Ovary (tissue), 3 donors: Measurements from ENCODE around the gene PLXNB2.

Experiments used
- EP300 ChIP-seq: sonication (generic); formaldehyde crosslinking; IDR thresholded peaks from one replicate; pipeline ENCODE4 v1.6.1; 2017; ENCODE audit warnings: antibody characterized with exemption
- POLR2A ChIP-seq: fragments of 450-650 bp; IDR thresholded peaks from one replicate; pipeline ENCODE4 v1.6.1; 2017; ENCODE audit warnings: antibody characterized with exemption, mild to moderate bottlenecking, moderate library complexity
- TF ChIP-seq, protein P1 (sequence below), 3 donors: fragments of 450-650 bp in 2 of 3; fragments of 200-600 bp in 1 of 3; IDR thresholded peaks; one replicate each; pipeline versions ENCODE4 v1.5.1 to v1.8.0; 2016 to 2022; ENCODE audit warnings: antibody characterized with exemption in 3 of 3, mild to moderate bottlenecking in 1 of 3
- donor health status: DM: no; HTN: no; CAD: no.

DNA sequence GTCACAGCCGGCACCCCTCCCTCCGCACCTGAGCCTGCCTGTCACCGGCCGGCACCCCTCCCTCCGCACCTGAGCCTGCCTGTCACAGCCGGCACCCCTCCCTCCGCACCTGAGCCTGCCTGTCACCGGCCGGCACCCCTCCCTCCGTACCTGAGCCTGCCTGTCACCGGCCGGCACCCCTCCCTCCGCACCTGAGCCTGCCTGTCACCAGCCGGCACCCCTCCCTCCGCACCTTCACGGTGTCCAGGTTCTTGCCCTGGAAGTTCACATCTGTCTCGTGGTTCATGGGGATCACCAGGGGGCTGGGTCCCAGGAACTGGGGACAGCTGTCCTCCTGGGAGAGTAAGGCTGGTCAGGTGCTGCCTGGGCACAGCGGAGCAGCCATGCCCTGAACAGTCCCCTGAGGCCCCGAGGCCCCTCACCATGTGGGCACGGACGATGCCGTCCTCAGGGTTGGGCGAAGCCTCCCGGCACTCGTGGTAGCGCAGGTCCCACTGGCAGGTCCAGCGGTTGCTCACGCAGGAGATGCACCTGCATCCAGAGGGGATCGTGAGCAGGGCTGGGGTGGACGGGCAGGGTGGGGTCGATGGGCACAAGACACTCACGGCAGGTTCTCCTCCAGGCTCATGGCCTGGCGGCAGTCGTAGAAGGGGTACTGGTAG lies 21.7 kb downstream of the PLXNB2 start:
- no peak for TF ChIP-seq POLR2A
- TF ChIP-seq, protein P1, sequence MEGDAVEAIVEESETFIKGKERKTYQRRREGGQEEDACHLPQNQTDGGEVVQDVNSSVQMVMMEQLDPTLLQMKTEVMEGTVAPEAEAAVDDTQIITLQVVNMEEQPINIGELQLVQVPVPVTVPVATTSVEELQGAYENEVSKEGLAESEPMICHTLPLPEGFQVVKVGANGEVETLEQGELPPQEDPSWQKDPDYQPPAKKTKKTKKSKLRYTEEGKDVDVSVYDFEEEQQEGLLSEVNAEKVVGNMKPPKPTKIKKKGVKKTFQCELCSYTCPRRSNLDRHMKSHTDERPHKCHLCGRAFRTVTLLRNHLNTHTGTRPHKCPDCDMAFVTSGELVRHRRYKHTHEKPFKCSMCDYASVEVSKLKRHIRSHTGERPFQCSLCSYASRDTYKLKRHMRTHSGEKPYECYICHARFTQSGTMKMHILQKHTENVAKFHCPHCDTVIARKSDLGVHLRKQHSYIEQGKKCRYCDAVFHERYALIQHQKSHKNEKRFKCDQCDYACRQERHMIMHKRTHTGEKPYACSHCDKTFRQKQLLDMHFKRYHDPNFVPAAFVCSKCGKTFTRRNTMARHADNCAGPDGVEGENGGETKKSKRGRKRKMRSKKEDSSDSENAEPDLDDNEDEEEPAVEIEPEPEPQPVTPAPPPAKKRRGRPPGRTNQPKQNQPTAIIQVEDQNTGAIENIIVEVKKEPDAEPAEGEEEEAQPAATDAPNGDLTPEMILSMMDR (IDR thresholded peaks at IDR 0.05): no peak
- TF ChIP-seq EP300: no peak
